ENCODE results near the gene CDK14.

CDK14 gene

DNA sequence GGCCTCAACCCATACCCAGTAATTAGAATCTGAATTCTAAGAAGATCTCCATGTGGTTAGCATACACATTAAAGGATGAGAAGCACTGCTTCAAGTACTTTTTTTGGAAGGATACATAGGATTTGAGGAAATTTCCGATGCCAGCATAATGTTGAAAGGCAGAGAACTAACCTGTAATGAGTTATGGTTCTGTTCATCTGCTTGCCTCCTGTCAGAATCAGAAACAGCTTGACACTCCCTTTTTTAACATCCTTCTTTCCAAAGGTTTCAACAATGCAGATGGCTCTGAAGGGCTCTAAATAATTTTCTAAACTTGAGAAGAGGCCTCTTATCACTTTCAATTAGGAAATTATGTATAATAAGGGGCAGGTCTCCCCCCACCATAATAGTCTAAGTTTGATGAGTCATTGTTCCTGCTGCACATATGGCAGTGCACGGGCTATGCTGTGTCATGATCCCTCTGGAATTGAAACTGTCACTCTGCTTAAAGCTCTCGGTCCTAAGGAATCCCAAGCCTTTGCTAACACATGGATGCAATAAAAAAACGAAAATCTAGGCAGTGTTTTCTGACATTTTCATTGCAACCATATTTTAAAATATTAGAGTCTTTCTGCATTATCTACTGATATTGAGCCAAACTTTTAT is 376.9 kb downstream of the CDK14 start:
- no peak for DNase-seq

DNA sequence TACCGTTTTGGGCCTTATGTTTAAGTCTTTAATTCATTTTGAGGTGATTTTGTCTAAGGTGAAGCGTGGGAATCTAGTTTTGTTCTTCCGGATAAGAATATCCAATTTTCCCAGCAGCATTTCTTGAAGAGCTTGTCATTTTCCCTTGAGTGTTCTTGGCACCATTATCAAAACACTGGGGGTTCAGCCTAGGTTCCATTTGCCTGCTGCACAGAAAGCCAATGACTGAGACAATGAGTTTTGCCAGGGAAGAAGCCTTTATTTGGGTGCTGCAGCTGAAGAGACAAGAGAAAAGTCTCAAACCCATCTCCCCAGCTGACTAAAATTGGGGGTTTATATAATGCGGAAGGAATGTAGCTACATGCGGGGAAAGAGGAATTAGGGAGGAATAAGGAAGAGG is 380.9 kb downstream of the CDK14 start:
- DNase-seq = no peak

- no peak for DNase-seq
These were observed 384.4 kb downstream of the CDK14 start for GRCh38 chr7:90980545-90980944.

DNA sequence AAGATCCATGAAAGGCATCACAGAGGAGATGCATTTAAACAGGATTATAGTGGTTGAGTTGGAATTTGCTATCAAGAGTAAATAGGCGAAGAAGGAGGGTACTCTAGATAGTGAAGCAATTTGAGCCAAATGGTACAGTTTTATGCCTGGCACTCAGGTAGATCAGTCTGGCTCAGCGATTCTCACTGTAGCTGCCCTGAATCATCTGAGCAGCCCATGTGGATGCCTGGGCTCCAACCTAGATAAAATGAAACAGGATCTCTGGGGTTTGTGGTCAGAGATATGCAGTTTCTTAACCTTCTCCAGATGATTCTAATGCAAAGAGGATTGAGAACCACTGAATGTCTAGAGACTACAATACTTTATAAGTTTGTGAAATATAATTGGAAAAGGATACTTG is 386.1 kb downstream of the CDK14 start:
- DNase-seq = no peak

- DNase-seq = no peak
These were observed 388.6 kb downstream of the CDK14 start for GRCh38 chr7:90984692-90985091.

GRCh38 chr7:90988516-90988915 is 392.4 kb downstream of the CDK14 start:
- DNase-seq = no peak

DNA sequence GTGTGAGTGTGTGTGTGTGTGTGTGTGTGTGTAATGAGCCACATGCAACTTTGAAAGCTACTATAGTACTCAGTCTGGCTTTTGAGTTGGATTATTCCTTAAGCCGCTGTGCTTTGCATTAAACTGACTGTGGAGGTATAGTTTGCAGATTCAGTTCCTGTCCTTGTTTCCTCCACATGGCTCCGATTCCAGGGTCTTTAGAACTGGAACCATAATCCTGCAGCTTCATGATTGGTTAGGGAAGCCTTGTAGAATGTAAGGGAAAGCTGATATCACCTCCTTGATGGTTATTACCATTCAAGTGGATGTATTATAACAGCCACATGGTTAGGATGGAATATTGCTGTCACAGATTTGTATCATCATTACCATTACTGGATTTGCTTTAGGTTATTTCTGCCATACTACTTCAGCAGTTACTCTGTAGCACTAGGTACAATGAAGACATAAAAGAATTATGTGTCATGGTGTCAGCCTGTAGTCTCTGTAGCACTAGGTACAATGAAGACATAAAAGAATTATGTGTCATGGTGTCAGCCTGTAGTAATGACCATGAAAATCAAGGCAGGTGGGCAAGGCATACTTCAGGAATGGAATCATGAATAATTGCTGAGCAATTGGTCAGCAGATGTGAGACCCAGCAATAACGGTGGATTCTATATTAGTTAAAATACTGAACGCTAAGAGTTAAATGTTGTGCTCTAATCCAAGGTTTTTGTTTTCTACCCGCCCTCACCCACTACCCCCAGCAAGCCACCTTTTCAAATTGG is 393.1 kb downstream of the CDK14 start:
- no peak for DNase-seq

DNA sequence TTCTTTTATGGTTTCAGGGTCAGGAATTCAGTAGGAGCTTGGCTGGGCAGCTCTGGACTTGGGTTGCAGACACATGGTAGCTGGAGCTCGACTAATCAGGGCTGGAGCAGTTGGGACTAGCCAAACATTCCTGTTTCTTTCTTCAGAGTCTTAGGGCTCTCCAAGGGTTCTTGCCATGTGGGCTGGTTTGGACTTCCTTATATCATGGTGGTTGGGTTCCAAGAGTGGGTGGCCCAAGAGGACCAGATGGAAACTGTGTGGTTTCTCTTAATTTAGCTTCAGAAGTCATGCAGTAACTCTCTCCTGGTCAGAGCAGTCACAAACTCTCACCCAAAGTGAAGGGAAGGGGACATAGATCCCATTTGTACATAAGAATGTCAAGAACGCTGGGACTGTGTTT is 398.0 kb downstream of the CDK14 start:
- DNase-seq = no peak

GRCh38 chr7:90994601-90995000 is 398.5 kb downstream of the CDK14 start:
- DNase-seq = no peak

DNA sequence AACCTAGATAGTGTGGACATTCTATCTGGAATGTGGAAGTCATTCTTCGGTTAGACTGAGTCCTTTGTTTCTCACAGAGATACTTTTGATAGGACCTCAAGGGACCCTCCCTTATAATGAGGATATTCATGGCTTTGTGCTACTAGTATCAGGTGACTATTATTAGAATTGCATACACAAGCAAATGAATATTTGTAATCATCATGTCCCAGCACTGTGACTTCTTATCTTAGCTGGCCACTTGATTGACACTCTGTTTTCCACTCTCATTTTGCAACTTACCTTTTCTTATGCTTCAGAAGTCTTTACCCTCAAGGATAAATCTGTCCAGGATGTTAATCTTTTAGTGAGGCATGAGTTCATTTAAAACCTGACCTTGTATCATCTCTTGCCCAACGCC is 399.9 kb downstream of the CDK14 start:
- no peak for DNase-seq

GRCh38 chr7:90999989-91000979 is 404.2 kb downstream of the CDK14 start:
- no peak for DNase-seq

GRCh38 chr7:91005024-91005423 is 408.9 kb downstream of the CDK14 start:
- DNase-seq = no peak

GRCh38 chr7:91005841-91006240 is 409.7 kb downstream of the CDK14 start:
- no peak for DNase-seq

DNA sequence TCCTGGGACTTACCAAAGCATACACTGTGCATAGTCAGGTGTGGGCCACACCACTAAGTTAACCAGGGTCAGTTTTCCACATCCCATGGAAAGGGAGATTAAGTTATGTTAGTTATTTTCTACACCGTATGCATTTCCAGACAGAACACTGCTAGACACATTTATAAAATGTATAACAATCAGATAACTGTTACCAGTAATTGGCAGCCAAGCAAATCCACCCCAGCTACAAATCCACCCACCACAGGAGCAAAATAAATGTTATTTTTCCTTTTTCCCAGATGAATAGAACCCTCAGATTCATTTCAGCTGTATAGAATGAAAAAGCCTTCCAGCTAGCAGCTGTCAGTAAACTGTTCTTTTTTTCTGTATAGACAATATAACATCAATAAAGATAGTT is 411.2 kb downstream of the CDK14 start:
- DNase-seq = no peak

DNA sequence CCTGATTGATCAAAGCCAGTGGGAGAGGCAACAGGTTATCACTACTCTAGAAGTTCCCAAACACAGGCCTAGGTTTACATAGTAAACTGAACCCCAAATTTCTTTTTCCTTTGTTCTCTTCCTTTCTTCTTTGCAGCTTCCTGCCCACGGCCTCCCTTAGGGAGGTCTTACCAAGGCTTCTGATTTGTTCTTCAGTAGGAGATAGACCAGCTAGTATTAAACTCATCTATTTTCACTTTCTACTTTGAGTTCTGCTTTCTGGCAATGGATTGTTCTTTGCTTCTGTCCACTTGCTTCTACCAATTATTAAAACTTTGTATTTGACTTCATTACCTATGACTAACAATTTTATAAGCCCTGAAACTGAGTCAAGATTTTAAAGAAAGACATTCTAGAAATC is 417.0 kb downstream of the CDK14 start:
- DNase-seq = no peak

DNA sequence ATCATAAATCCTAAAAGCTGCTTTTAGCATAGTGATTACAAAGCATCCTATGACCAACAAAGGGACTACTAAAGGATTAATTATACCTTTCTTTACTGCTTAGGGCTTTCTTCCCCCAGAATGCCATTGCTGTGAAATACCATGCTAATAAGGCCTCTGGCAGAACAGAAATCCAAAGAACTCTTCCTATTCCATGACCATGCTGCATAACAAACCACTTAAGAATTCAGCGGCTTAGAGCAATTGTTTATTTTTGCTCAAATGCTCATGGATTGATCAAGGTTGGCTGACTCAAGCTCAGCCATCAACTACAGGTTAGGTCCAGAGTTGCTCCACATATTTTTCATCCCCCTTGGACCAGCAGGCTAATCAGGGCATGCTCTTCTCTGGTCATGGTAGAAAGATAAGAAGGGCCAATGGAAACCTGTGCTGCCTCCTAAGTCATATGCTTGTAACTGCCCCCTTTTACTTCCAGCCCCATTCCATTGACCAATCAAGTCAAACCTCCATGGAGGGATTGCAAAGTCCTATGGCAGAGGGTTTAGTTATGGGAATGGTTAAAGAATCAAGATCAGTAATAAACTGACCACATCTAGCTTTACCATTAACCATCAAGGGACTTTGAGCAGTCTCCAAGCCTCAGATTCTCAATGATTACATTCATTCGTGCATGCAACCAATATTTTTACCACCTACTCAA is 423.7 kb downstream of the CDK14 start:
- DNase-seq = no peak

- no peak for DNase-seq
These were observed 424.7 kb downstream of the CDK14 start for GRCh38 chr7:91020636-91021385.

- no peak for DNase-seq
These were observed 425.8 kb downstream of the CDK14 start for GRCh38 chr7:91021956-91022355.

- no peak for DNase-seq
These were observed 429.8 kb downstream of the CDK14 start for GRCh38 chr7:91025906-91026390.

DNA sequence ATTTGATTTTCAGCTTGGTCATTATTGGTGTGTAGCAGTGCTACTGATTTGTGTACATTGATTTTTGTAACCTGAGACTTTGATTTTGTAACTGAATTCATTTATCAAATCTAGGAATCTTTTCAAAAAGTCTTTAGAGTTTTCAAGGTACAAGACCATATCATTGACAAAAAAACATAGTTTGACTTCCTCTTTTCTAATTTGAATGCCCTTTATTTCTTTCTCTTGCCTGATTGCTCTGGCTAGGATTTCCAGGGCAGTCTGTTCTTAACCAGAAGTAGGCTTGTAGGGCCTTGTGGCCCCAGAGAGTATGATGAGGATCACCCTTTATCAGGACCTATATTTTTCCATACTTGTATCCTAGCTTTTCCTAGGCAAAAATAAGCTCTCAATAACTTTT is 433.6 kb downstream of the CDK14 start:
- DNase-seq = no peak

- no peak for DNase-seq
These were observed 434.7 kb downstream of the CDK14 start for GRCh38 chr7:91030680-91031380.

All from activated CD8-positive, alpha-beta memory T cell treated with anti-CD3 and anti-CD28 coated beads, Interleukin-2, amount 50 U/mL, for 48 hours (primary cell).